HG03025 (cell line): ENCODE measurements around the gene MOAP1.
A peak's percentile ranks its signal among the peaks of the same experiment; 100 is the strongest.
"Not testable (repeated sequence)": the region's sequence is repeated elsewhere in the genome, so short reads cannot be mapped to it uniquely, and the experiment has no call there.

ENCODE experiments used
- ATAC-seq: cut with Tn5 transposase; IDR thresholded peaks from one replicate; pipeline ENCODE4 v1.9.1; 2021; ENCODE audit warnings: mild to moderate bottlenecking, moderate library complexity; ENCODE audit not compliant: unreplicated experiment, low FRiP score

MOAP1 gene

GRCh38 chr14:93184391-93185348, at the start of gene MOAP1, which contains the start of gene LYSET:
TSS of gene MOAP1 (minus strand) at chr14:93184897. CDS start at chr14:93184242, 655 bp downstream.
TSS of gene LYSET (plus strand) at chr14:93185317. CDS start at chr14:93185406, 89 bp downstream.
- ATAC-seq: peak; percentile 86

GRCh38 chr14:93233078-93233477, 48.4 kb upstream of the MOAP1 start:
- not testable (repeated sequence) for ATAC-seq

GRCh38 chr14:93232159-93232558, 47.5 kb upstream of the MOAP1 start:
- no peak for ATAC-seq

GRCh38 chr14:93231129-93231979, 46.7 kb upstream of the MOAP1 start:
- ATAC-seq: no peak

- no peak for ATAC-seq
Observed at GRCh38 chr14:93230539-93230938, 45.8 kb upstream of the MOAP1 start.

GRCh38 chr14:93228550-93228949, 43.9 kb upstream of the MOAP1 start:
- ATAC-seq: no peak

- no peak for ATAC-seq
Observed at GRCh38 chr14:93223565-93223964, 38.9 kb upstream of the MOAP1 start.

- no peak for ATAC-seq
Observed at GRCh38 chr14:93220509-93220908, 35.8 kb upstream of the MOAP1 start.

GRCh38 chr14:93219103-93219726, 34.5 kb upstream of the MOAP1 start:
- no peak for ATAC-seq

GRCh38 chr14:93214598-93214997, 29.9 kb upstream of the MOAP1 start:
- ATAC-seq: no peak

GRCh38 chr14:93212432-93212831, 27.7 kb upstream of the MOAP1 start:
- ATAC-seq: peak; percentile 91

- ATAC-seq: peak; percentile 33
Observed at GRCh38 chr14:93207468-93208308, 23.0 kb upstream of the MOAP1 start.

GRCh38 chr14:93206793-93207467, 22.2 kb upstream of the MOAP1 start, which contains the start of the genes GON7 and UBR7:
TSS of gene GON7 (minus strand) at chr14:93207065. CDS start at chr14:93207037, 28 bp downstream.
TSS of gene UBR7 (plus strand) at chr14:93207256. CDS start at chr14:93207292, 36 bp downstream.
- peak; percentile 87 for ATAC-seq

- ATAC-seq: no peak
Observed at GRCh38 chr14:93201155-93201704, 16.5 kb upstream of the MOAP1 start.

- no peak for ATAC-seq
Observed at GRCh38 chr14:93200553-93200952, 15.9 kb upstream of the MOAP1 start.

- ATAC-seq: no peak
Observed at GRCh38 chr14:93199031-93199430, 14.3 kb upstream of the MOAP1 start.

- no peak for ATAC-seq
Observed at GRCh38 chr14:93195316-93195999, 10.8 kb upstream of the MOAP1 start.

- ATAC-seq: no peak
Observed at GRCh38 chr14:93186956-93187355, 2.3 kb upstream of the MOAP1 start.
